ENCODE results near the gene MAOA.
"Not testable (repeated sequence)": the region's sequence is repeated elsewhere in the genome, so short reads cannot be mapped to it uniquely, and the experiment has no call there.

Gene MAOA

GRCh38 chrX:43664258-43664657 lies 8.2 kb downstream of the MAOA start:
- DNase-seq = no peak

DNA sequence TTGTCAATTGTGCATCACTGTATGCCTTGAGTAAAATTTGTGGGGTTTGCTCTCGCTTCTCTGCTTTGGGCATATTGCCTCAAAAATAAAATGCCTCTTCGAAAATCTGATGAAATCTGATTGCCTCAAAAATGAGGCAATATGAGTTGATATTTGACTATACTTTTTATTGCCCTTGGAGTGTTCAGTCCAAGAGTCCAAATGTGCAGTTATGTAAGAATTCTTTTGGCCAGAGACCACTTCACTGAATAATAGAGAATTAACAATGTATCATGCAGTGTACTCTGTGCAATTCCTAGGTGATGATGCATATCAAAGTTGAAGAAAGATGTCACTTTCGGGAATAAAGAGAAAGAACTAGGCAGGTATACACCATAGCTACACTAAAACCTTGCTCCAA lies 8.6 kb downstream of the MAOA start:
- no peak for DNase-seq

DNA sequence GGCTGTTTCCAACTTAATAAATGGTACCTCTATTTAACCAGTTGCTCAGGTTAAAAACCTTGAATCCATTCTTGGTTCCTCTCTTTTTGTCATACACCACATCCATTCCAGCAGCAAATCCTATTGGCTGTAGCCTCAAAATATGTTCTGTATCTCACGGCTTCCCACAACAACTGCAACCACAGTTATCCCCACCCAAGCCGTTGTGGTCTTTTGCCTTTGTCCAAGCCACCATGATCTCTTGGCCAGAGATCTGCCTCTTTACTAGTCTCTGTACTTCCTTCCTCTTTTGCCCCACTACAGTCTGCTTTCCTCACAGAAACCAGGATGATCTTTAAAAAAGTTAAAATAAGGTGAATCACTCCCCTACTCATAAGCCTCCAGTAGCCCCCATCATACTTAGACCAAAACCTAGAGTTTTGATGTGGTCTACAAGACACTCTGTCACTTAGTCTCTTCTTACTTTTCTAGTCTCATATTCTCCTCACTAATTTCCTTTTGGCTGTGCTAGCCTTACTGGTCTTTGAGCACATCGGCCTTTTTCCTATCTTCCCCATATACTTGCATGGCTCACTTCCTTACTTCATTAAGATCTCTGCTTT lies 10.3 kb downstream of the MAOA start:
- DNase-seq = no peak

DNA sequence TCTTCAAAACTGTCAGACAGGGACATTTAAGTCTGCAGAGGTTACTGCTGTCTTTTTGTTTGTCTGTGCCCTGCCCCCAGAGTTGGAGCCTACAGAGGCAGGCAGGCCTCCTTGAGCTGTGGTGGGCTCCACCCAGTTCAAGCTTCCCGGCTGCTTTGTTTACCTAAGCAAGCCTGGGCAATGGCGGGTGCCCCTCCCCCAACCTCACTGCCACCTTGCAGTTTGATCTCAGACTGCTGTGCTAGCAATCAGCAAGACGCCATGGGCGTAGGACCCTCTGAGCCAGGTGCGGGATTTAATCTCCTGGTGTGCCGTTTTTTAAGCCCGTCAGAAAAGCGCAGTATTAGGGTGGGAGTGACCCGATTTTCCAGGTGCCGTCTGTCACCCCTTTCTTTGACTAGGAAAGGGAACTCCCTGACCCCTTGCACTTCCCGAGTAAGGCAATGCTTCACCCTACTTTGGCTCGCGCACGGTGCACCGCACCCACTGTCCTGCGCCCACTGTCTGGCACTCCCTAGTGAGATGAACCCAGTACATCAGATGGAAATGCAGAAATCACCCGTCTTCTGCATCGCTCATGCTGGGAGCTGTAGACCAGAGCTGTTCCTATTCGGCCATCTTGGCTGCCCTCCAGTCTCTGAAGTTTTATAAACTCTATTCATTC lies 20.0 kb downstream of the MAOA start:
- DNase-seq = not testable (repeated sequence)

- DNase-seq = no peak
These were observed 21.0 kb downstream of the MAOA start for GRCh38 chrX:43676971-43677572.

- no peak for DNase-seq
These were observed 21.9 kb downstream of the MAOA start for GRCh38 chrX:43677993-43678392.

GRCh38 chrX:43679058-43679457 lies 23.0 kb downstream of the MAOA start:
- no peak for DNase-seq

- DNase-seq = no peak
These were observed 23.7 kb downstream of the MAOA start for GRCh38 chrX:43679778-43680177.

DNA sequence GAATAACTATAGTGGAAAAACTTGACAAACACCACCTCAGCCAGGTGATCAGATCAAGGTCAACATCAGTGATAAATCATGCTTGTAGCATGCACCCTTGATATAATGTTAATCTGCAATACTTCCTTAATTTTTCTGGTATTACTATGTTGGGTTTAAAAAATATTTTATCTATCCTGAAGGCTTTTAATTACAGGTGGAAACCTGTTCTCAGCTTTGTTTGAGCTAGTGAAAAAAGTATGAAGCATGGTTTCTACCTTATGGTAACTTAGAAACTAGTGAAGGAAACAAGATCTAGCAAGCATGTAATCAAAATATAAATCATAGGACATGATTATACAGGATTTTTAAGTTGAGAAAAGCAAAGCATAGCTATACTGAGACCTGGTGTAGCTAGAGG lies 26.6 kb downstream of the MAOA start:
- DNase-seq = no peak

DNA sequence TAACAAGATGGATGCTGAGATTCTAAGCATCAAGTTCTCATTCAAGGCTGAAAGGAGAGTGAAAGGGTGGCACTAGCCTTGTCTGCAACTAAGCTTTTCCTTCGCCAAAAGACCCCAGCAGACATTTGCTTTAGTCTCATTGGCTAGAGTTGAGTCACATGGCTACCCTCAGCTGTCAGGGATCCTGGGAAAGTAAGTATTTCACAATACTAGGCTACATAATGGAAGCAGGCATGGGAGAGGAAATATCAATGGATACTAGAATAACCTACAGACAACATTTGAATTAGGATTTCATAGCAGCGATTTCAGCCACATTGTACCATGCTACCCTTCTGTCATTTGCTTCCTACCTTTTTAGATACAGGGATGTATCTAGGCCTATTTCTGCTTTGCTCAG lies 29.1 kb downstream of the MAOA start:
- no peak for DNase-seq

DNA sequence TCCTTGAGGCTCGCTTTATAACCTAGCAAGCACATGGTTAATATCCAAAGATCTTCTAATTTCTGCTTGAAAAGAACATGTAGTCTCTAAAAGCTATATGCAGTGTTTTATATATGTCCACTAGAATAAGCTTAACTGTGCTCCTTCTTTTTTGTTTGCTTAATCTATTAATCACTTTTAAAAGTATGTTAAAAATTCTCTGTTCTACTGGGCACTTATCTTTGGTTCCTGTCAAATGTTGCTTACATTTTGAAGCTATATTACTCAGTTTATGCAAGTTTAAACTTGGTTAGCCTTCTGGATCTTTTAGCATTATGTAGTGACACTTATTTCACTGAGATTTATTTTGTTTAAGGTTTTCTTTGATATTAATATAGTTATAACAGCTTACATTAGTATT lies 32.5 kb downstream of the MAOA start:
- DNase-seq = no peak

DNA sequence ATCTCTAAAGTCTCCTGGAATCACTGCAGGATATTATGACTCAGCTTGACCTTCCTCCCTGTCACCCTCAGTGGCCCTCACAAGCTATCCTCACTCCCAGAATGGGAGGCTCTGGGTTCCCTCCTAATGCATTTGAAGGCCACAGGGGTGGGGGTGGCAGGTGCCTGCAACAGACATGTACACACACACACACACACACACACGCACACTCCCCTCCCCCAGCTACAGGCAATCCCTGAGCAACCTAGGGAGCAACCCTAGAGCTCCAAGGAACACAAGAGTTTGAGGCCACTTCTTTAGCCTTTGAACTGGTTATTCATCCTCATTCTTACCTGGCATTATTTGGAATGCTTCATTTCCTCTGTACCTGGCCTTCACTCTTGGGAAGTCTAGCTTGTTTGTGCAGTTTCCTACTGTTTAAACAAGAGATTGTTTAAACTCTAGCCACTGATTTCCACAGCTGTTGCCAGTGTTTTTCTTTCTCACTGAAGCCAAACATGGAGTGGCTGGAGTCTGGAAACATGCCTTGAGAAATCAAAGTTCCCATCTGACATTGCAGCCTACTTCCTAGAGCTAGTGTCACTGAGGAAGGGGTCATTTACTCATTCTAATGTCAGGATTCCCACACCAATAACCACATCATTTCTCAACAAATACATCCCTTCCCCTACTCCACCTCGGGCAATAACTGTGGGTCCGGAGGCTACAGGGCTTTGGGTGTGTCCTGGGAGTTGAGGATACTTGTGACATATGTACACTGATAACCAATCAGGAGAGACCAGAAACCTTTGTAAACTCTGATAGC lies 37.7 kb downstream of the MAOA start:
- DNase-seq = no peak

GRCh38 chrX:43699475-43699874 lies 43.4 kb downstream of the MAOA start:
- DNase-seq = no peak

GRCh38 chrX:43702079-43702524 lies 46.0 kb downstream of the MAOA start:
- DNase-seq = no peak

GRCh38 chrX:43702660-43703059 lies 46.6 kb downstream of the MAOA start:
- no peak for DNase-seq

GRCh38 chrX:43703211-43703791 lies 47.2 kb downstream of the MAOA start:
- no peak for DNase-seq

- no peak for DNase-seq
These were observed 50.8 kb downstream of the MAOA start for GRCh38 chrX:43706786-43707370.

DNA sequence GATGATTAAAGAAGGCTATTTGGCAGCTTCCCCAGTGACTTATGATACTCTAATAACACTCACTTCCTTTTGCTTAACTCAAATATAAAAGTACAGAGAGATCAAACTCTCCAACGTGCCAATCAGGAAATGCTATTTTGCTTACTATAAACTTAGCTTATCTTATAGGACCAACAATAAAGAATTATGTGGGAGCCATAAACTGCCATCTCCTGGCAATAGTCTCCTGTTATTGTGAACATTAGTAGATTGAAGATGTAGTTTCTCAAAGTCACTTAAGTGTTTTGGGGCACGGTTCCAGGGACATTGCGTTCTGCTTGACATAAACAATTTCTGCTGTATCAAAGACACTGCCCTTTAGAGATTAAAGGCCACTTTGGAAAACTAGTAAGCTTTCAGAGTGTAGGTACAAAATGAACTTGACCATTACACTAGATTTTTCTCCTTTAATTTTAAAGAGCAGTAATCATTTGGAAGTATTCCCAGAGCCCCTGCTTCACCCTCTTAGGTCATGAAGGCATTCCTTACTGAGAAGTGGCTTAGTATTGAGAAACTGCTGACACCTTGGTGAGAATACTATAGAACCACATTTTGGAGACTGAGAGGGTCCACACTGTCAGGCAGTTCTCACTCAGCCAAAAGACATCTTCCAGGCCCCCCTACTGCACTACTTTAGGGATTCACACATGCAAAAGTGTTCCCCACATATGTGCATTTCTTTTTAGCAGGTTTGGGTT lies 51.9 kb downstream of the MAOA start:
- DNase-seq = no peak

GRCh38 chrX:43716144-43716543 lies 60.0 kb downstream of the MAOA start:
- no peak for DNase-seq

DNA sequence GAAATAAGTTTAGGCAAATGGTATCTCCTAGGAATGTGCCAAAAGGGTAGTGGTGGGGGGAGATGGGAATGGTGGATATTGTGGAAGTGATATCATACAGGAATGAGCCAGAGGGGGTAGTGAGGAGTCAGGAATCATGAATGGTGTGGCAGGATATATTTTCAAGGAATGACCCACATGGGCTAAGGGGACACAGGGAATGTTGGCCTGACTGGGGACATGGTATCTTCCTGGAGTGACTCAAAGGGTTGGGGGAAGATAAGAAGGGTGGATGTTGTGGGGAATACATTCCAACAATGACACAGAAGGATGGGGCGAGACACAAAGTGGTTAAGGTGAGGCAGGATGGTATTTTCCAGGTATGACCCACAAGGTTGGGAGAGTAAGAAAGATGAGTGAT lies 60.6 kb downstream of the MAOA start:
- no peak for DNase-seq

GRCh38 chrX:43717161-43717560 lies 61.1 kb downstream of the MAOA start:
- no peak for DNase-seq

GRCh38 chrX:43718081-43718480 lies 62.0 kb downstream of the MAOA start:
- DNase-seq = no peak

All from activated T-cell treated with anti-CD3 and anti-CD28 coated beads, Interleukin-2, amount 50 U/mL, for 1 hour (primary cell).